Astrocyte (in vitro differentiated cells and primary cell): ENCODE measurements around the gene UBE2E2. TPM values are rescaled to one million over a fixed set of nuclear protein-coding genes. Genes with fewer than 3 reads are reported as not detected.

ENCODE experiments used
- DNase-seq: peaks from one replicate; pipeline ENCODE4 v3.0.0-alpha.2; 2010; ENCODE audit warnings: low read depth
- FAIRE-seq: peaks from 2 replicates; lab custom pipeline; 2011; peaks lifted over from hg19 to GRCh38; lab: Jason Lieb, UNC
- H2AFZ ChIP-seq: 2 replicates; pipeline ENCODE4 v1.6.0; 2012; ENCODE audit warnings: low read depth, low read length, inconsistent platforms
- H3K27ac ChIP-seq: 2 replicates; pipeline ENCODE4 v1.5.1; 2011; ENCODE audit warnings: low read depth, low read length, inconsistent platforms
- H3K27me3 ChIP-seq: 2 replicates; pipeline ENCODE4 v1.6.0; 2011; ENCODE audit warnings: low read length, inconsistent platforms; ENCODE audit not compliant: insufficient read depth
- H3K36me3 ChIP-seq: 2 replicates; pipeline ENCODE4 v1.5.1; 2011; ENCODE audit warnings: low read length, inconsistent platforms; ENCODE audit not compliant: insufficient read depth
- H3K4me1 ChIP-seq: 2 replicates; pipeline ENCODE4 v1.5.1; 2011; ENCODE audit warnings: low read length, inconsistent platforms; ENCODE audit not compliant: insufficient read depth
- H3K4me2 ChIP-seq: 2 replicates; pipeline ENCODE4 v1.6.0; 2012; ENCODE audit warnings: low read length, inconsistent platforms
- H3K4me3 ChIP-seq: 2 replicates; pipeline ENCODE4 v1.5.1; 2011; ENCODE audit warnings: low read depth, mild to moderate bottlenecking, low read length, inconsistent platforms; ENCODE audit not compliant: insufficient read depth
- H3K79me2 ChIP-seq: 2 replicates; pipeline ENCODE4 v1.6.0; 2012; ENCODE audit warnings: mild to moderate bottlenecking, low read length, inconsistent platforms; ENCODE audit not compliant: insufficient read depth
- H3K9ac ChIP-seq: 2 replicates; pipeline ENCODE4 v1.6.0; 2012; ENCODE audit warnings: mild to moderate bottlenecking, low read length, inconsistent platforms
- H3K9me3 ChIP-seq: 2 replicates; pipeline ENCODE4 v1.5.1; 2012; ENCODE audit warnings: low read depth, mild to moderate bottlenecking, low read length, inconsistent platforms; ENCODE audit not compliant: insufficient read depth
- H4K20me1 ChIP-seq: 2 replicates; pipeline ENCODE4 v1.6.0; 2012; ENCODE audit warnings: low read length, inconsistent platforms; ENCODE audit not compliant: insufficient read depth
- H3K27ac Mint-ChIP-seq: one replicate; pipeline ENCODE4 v1.8.0; 2021; ENCODE audit warnings: mild to moderate bottlenecking, mixed read lengths; ENCODE audit not compliant: unreplicated experiment
- H3K27me3 Mint-ChIP-seq: one replicate; pipeline ENCODE4 v1.8.0; 2021; ENCODE audit warnings: low read depth, mixed read lengths; ENCODE audit not compliant: unreplicated experiment
- H3K36me3 Mint-ChIP-seq: one replicate; pipeline ENCODE4 v1.8.0; 2021; ENCODE audit warnings: low read depth, mixed read lengths; ENCODE audit not compliant: unreplicated experiment
- H3K4me1 Mint-ChIP-seq: one replicate; pipeline ENCODE4 v1.8.0; 2021; ENCODE audit warnings: low read depth, mixed read lengths; ENCODE audit not compliant: unreplicated experiment
- H3K4me3 Mint-ChIP-seq: one replicate; pipeline ENCODE4 v1.8.0; 2021; ENCODE audit warnings: mild to moderate bottlenecking, moderate library complexity, mixed read lengths; ENCODE audit not compliant: unreplicated experiment
- H3K9me3 Mint-ChIP-seq: one replicate; pipeline ENCODE4 v1.8.0; 2021; ENCODE audit warnings: mild to moderate bottlenecking, mixed read lengths; ENCODE audit not compliant: unreplicated experiment
- CTCF ChIP-seq: IDR thresholded peaks from 2 replicates; pipeline ENCODE4 v1.5.1; 2011; ENCODE audit warnings: low read depth, mild to moderate bottlenecking, inconsistent platforms, low read length, moderate library complexity; ENCODE audit not compliant: insufficient read depth
- EZH2 ChIP-seq: IDR thresholded peaks from 2 replicates; pipeline ENCODE4 v1.6.1; 2012; ENCODE audit warnings: mild to moderate bottlenecking, low read length, inconsistent platforms; ENCODE audit not compliant: insufficient read depth
- total RNA-seq: library from RNA; stranded (reverse); gene quantifications from 2 replicates; pipeline ENCODE4 v1.2.1, GENCODE V29; 2021

The UBE2E2 gene
- total RNA-seq, 1 donor from 2014 or later: 89.8 TPM

GRCh38 chr3:23461069-23461468 lies 257.9 kb downstream of the UBE2E2 start:
- peak; percentile 35 for DNase-seq

DNA sequence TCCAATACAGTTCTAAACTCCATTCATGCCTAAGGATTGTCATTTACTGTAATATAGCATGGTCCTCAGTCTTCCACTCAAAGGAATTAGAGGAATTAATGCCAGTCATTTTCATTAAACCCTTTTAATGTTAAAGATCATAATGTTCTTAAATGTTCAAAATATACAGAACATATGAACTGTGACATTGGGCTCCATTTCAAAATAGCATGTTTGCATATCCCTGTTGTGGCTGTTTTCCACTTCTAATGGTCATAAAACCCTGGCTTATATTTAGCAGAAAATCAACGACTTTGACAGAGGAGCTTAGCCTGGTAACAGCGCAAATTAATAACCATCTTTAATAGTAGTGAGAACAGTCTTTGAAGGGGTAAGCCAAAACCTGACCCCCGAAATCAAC lies 260.7 kb downstream of the UBE2E2 start:
- H3K36me3 ChIP-seq: no peaks in the 10 kb centered on the region
- H3K4me3 ChIP-seq: no peak overlapping the region
- H3K4me2 ChIP-seq: no peak overlapping the region
- Mint-ChIP-seq H3K27ac (no peak overlapping the region), H3K27me3 (no peaks in the 10 kb centered on the region), H3K36me3 (no peaks in the 10 kb centered on the region), H3K4me3 (no peak overlapping the region), H3K9me3 (no peaks in the 10 kb centered on the region), H3K4me1 (peaks cover 6% of the 10 kb centered on the region)
- FAIRE-seq: no peak
- no peaks in the 10 kb centered on the region for H3K9me3 ChIP-seq
- no peak for TF ChIP-seq EZH2
- no peak for TF ChIP-seq CTCF
- H3K9ac ChIP-seq: no peak overlapping the region
- H3K4me1 ChIP-seq: no peaks in the 10 kb centered on the region
- no peaks in the 10 kb centered on the region for H3K27me3 ChIP-seq
- DNase-seq: no peak
- H4K20me1 ChIP-seq: peaks cover 20% of the 10 kb centered on the region
- no peak overlapping the region for H2AFZ ChIP-seq
- no peak overlapping the region for H3K27ac ChIP-seq
- no peaks in the 10 kb centered on the region for H3K79me2 ChIP-seq

More at GRCh38 chr3:23461069-23461468, 257.9 kb downstream of the UBE2E2 start:
- H3K9ac ChIP-seq: no peak overlapping the region
- Mint-ChIP-seq H3K4me1 (peaks cover 6% of the 10 kb centered on the region), H3K4me3 (no peak overlapping the region), H3K27me3 (no peaks in the 10 kb centered on the region), H3K36me3 (peaks cover 6% of the 10 kb centered on the region), H3K9me3 (no peaks in the 10 kb centered on the region), H3K27ac (no peak overlapping the region)
- H3K27ac ChIP-seq: no peak overlapping the region
- TF ChIP-seq EZH2 (no peak), CTCF (no peak)
- no peak overlapping the region for H3K4me2 ChIP-seq
- H2AFZ ChIP-seq: no peak overlapping the region
- H3K79me2 ChIP-seq: no peaks in the 10 kb centered on the region
- no peaks in the 10 kb centered on the region for H3K4me1 ChIP-seq
- no peaks in the 10 kb centered on the region for H3K36me3 ChIP-seq
- no peaks in the 10 kb centered on the region for H3K9me3 ChIP-seq
- peaks cover 33% of the 10 kb centered on the region for H4K20me1 ChIP-seq
- peak; percentile 20 for FAIRE-seq
- H3K4me3 ChIP-seq: no peak overlapping the region
- no peaks in the 10 kb centered on the region for H3K27me3 ChIP-seq

DNA sequence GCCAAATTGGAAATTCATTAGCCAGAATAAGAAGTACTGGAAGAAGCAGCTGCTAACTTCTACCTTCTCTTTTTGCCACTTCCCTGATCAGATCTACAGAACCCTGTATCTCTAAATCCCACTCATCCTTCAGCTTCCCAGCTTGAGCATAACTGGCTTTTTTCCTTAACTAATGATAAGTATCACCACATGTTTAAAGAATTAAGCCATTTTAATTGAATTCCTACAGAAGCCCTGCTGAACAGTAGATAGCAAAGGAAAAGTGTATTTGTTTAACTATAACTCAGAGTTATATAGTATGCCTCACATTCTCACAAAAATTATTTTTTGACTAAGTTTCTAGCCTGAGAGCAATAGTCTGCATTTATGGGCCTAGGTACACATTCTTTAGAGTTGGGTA lies 262.4 kb downstream of the UBE2E2 start:
- DNase-seq (no peak), FAIRE-seq (no peak)
- Histone ChIP-seq H3K27ac (no peak overlapping the region), H3K4me2 (no peak overlapping the region), H3K36me3 (no peaks in the 10 kb centered on the region), H3K27me3 (no peaks in the 10 kb centered on the region), H3K9me3 (no peaks in the 10 kb centered on the region), H2AFZ (no peak overlapping the region), H4K20me1 (peaks cover 16% of the 10 kb centered on the region), H3K79me2 (no peaks in the 10 kb centered on the region), H3K9ac (no peak overlapping the region), H3K4me1 (no peaks in the 10 kb centered on the region), H3K4me3 (no peak overlapping the region)
- H3K4me1 Mint-ChIP-seq: peaks cover 3% of the 10 kb centered on the region
- no peak overlapping the region for H3K4me3 Mint-ChIP-seq
- H3K9me3 Mint-ChIP-seq: no peaks in the 10 kb centered on the region
- TF ChIP-seq EZH2 (no peak), CTCF (no peak)
- H3K27me3 Mint-ChIP-seq: no peaks in the 10 kb centered on the region
- no peak overlapping the region for H3K27ac Mint-ChIP-seq
- no peaks in the 10 kb centered on the region for H3K36me3 Mint-ChIP-seq
